Cardiac fibroblast (primary cell): ENCODE measurements around the gene COQ6.
A peak's percentile ranks its signal among the peaks of the same experiment; 100 is the strongest.
"Not testable (repeated sequence)": the region's sequence is repeated elsewhere in the genome, so short reads cannot be mapped to it uniquely, and the experiment has no call there.

Experiments
- DNase-seq, 2 donors: peaks; one replicate each; pipeline versions ENCODE4 v3.0.0 to v3.0.0-alpha.2; 2010; ENCODE audit warnings: low read depth in 2 of 2
- H3K4me3 ChIP-seq, 2 donors: replicated peaks in 1 of 2; 1 replicate in 1 of 2; 2 replicates in 1 of 2; pipeline ENCODE4 v1.5.1; 2011; ENCODE audit warnings: low read depth in 2 of 2, low read length in 2 of 2, mild to moderate bottlenecking in 2 of 2, moderate library complexity in 1 of 2
- TF ChIP-seq, protein P1 (sequence below): IDR thresholded peaks from one replicate; pipeline ENCODE4 v1.5.1; 2011; ENCODE audit warnings: low read depth, mild to moderate bottlenecking, low read length, inconsistent platforms

COQ6 gene

DNA sequence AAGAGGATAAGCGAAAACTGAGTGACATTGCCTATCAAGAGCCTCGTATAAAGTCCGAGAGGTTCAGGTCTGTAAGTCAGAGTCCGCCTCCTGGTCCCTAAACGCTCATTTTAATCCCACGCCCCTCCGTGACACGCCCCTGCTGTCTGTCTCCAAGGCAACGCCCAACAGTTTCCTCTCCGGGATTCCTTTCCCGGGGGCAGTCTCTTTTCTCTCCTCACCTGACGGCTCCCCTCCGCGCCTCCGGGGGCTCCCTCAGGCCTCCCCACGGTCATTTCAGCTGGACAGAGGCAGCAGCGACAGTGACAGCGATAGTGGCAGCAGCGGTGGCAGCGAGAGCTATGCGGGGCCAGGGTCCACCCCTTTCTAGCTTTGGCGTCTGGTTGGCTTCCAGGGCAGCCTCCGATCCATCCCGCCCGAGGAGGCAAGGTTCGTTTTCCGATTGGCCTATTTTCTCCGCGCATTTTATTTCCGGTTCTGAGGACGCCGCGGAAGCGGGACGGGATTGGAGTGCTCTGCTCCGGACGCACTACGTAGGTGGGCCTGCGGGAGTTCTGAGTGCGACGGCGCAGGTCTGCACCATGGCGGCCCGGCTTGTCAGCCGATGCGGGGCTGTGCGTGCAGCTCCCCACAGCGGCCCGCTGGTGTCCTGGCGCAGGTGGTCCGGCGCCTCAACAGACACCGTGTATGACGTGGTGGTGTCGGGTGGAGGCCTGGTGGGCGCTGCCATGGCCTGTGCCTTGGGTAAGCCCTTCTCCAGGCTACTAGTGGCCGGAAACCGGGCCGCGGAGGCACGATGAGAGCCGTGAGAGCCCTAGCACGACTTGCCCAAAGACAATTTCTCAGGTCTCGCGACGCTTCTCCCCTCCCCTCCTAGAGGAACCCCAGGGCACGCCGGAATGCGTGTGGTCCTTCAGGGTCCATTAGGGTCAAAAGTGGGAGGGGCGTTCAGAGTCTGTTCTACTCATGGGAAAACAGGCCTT, at the start of gene COQ6, which contains the start of gene FAM161B:
COQ6 (plus strand) TSS at position 551 of the 983 bp plus-strand sequence; CDS start at position 582, 31 bp downstream.
FAM161B (minus strand) TSS at position 343 of the 983 bp plus-strand sequence; CDS start at position 275, 68 bp downstream.
- TF ChIP-seq, protein P1, sequence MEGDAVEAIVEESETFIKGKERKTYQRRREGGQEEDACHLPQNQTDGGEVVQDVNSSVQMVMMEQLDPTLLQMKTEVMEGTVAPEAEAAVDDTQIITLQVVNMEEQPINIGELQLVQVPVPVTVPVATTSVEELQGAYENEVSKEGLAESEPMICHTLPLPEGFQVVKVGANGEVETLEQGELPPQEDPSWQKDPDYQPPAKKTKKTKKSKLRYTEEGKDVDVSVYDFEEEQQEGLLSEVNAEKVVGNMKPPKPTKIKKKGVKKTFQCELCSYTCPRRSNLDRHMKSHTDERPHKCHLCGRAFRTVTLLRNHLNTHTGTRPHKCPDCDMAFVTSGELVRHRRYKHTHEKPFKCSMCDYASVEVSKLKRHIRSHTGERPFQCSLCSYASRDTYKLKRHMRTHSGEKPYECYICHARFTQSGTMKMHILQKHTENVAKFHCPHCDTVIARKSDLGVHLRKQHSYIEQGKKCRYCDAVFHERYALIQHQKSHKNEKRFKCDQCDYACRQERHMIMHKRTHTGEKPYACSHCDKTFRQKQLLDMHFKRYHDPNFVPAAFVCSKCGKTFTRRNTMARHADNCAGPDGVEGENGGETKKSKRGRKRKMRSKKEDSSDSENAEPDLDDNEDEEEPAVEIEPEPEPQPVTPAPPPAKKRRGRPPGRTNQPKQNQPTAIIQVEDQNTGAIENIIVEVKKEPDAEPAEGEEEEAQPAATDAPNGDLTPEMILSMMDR: no peak
- peak; percentile 97 for DNase-seq

DNA sequence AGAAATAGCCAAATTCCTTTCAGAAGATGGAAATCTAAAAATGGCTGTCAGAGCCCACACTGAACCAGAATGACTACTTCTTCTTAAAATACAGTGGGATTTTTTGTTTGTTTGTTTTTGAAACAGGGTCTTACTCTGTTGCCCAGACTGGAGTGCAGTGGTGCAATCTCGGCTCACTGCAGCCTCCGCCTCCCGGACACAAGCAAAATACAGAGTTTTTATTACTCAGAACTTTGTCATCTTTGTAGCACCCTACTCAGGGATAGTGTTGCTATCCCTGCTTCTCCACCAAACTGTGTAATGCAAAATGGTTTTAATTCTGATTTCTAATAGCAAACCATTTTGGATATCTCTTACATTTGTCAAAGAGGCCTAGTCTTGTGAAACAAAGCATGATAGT, 47.1 kb upstream of the COQ6 start:
- TF ChIP-seq, protein P1: no peak
- peak in 1 of 2 donors; percentile 48 for DNase-seq
- no peak overlapping the region for H3K4me3 ChIP-seq

More for the DNA sequence above, at the start of gene COQ6, which contains the start of gene FAM161B:
- peak within 1 kb of the TSS; percentile 93 to 95 for H3K4me3 ChIP-seq

DNA sequence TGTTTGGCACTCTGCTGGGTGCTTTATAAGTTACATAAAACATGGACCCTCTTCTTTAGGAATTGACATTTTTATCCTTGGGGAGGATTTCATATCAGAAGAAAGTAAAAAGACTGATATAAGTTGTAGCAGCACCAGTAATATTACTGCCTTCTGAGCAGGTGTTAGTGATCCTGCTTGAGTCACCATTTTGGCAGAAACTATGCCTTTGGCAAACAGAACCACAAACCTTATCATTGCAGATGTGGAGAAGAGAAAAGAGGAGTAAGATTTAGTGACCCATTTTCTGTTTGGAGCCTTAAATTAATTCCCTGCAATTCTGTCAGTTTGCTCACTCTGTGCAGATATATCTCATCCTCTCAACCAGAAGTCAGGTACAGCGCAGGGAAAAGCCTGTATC, 40.4 kb upstream of the COQ6 start:
- TF ChIP-seq, protein P1: no peak
- no peak for DNase-seq
- H3K4me3 ChIP-seq: no peak overlapping the region

DNA sequence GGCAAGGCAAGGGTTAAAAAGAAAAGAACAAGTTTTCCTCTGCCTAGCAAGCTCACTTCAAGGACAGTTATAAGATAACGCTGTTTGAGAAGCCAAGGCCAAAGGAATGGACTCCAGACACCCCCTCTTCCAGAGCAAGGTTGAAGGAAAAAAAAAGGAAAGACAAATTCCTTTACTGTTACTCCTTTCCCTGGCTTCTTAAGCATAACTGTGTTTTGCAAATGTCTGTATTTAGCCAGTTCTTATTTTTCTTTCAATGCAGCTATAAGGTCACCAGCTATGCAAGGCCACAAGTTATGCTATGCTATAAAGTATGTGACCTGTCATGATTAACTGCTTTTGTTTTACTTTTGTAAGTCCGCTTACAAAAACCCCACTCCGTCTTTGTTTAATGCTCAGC, 36.8 kb upstream of the COQ6 start:
- TF ChIP-seq, protein P1: no peak
- peak; percentile 26 to 67 for DNase-seq
- no peak overlapping the region for H3K4me3 ChIP-seq

DNA sequence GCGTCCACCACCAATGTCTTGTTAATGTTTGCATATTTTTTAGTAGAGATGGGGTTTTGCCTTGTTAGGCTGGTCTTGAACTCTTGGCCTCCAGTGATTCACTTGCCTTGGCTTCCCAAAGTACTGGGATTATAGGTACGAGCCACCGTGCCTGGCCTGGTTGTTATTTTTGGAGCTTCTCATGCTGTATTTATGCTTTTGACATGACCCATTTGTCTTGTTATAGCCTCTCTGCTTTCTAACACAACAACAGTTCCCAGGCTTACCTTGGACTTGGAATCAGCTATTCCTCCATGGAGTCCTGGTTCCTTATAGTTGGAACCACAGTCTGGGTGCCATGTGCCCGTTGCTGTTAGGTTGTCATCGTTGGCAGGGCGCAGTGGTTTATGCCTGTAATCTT, 33.8 kb upstream of the COQ6 start:
- TF ChIP-seq, protein P1: no peak
- H3K4me3 ChIP-seq: no peak overlapping the region
- no peak for DNase-seq

DNA sequence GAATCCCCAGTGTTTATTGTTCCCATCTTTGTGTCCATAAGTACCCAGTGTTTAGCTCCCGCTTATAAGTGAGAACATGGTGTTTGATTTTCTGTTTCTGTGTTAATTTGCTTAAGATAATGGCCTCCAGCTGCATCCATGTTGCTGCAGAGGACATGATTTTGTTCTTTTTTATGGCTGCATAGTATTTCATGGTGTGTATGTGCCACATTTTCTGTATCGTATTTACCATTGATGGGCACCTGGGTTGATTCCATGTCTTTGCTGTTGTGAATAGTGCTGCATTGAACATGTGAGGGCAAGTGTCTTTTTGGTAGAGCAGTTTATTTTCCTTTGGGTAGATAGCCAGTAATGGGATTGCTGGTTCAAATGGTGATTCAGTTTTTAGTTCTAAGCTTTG, 30.6 kb upstream of the COQ6 start:
- not testable (repeated sequence) for DNase-seq, H3K4me3 ChIP-seq

DNA sequence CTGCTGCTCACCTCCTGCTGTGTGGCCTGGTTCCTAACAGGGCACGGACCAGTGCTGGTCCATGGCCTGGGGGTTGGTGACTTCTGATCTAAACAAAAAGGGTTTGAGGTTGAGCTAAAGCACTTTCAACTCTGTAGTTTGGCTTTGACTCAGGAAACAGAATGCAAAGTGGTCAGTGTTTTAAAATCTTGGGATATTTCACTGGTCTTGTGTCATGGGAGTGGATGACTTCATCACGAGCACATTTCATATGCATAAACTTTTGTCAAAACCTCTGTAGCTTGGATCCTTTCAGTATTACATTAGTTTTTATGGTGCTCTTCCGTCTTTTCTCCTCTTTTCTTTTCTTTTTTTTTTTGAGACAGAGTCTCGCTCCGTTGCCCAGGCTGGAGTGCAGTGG, 25.8 kb upstream of the COQ6 start:
- no peak for DNase-seq
- H3K4me3 ChIP-seq: no peak overlapping the region
- TF ChIP-seq, protein P1: no peak
